ENCODE data around the gene TFF1. TPM values are rescaled to one million over a fixed set of nuclear protein-coding genes. Genes with fewer than 3 reads are reported as not detected.
"Not testable (repeated sequence)": the region's sequence is repeated elsewhere in the genome, so short reads cannot be mapped to it uniquely, and the experiment has no call there.

Gene TFF1
- total RNA-seq, 4 donors from 2014 or later, result not detected

- H3K4me1 ChIP-seq, result no peaks in the 10 kb centered on the region
- 65 to 80% methylated on average over 7 of the region's 7 CpGs for WGBS, 2 donors
- no peak overlapping the region for H3K4me3 ChIP-seq
- H3K27me3 ChIP-seq, result peaks cover 0 to 6% of the 10 kb centered on the region in 2 donors
- DNase-seq (ENCODE audit: low spot score in 2 of 2), result no peak
- no peak overlapping the region for H3K27ac ChIP-seq
- no peak for TF ChIP-seq EP300 (IDR thresholded peaks at IDR 0.05)
- H3K9me3 ChIP-seq, result no peaks in the 10 kb centered on the region
- H3K36me3 ChIP-seq, result no peaks in the 10 kb centered on the region
Measured at GRCh38 chr21:42409366-42409765, 43.0 kb upstream of the TFF1 start.

GRCh38 chr21:42408718-42409117 is 42.4 kb upstream of the TFF1 start:
- 73 to 88% methylated on average over 5 of the region's 5 CpGs for WGBS, 2 donors
- H3K4me1 ChIP-seq; H3K4me3 ChIP-seq; H3K9me3 ChIP-seq; H3K27ac ChIP-seq; DNase-seq (ENCODE audit: low spot score in 2 of 2); H3K27me3 ChIP-seq; H3K36me3 ChIP-seq: not testable (repeated sequence)

- no peak overlapping the region for H3K4me3 ChIP-seq
- no peaks in the 10 kb centered on the region for H3K9me3 ChIP-seq
- H3K27me3 ChIP-seq, result peaks cover 0 to 6% of the 10 kb centered on the region in 2 donors
- no peak overlapping the region for H3K27ac ChIP-seq
- no peak for TF ChIP-seq POLR2A (IDR thresholded peaks at IDR 0.05)
- TF ChIP-seq EP300 (IDR thresholded peaks at IDR 0.05), result no peak
- no peak for TF ChIP-seq CTCF (IDR thresholded peaks at IDR 0.05)
- H3K4me1 ChIP-seq, result no peaks in the 10 kb centered on the region
- WGBS, 2 donors, result 55 to 75% methylated on average over 5 of the region's 5 CpGs
- H3K36me3 ChIP-seq, result no peaks in the 10 kb centered on the region
- no peak for DNase-seq (ENCODE audit: low spot score in 2 of 2)
Measured at GRCh38 chr21:42407476-42407875, 41.1 kb upstream of the TFF1 start.

- H3K27ac ChIP-seq, result peak overlapping the region in 1 of 4 donors; percentile 26
- TF ChIP-seq EP300 (IDR thresholded peaks at IDR 0.05) (no peak), POLR2A (IDR thresholded peaks at IDR 0.05) (no peak), CTCF (IDR thresholded peaks at IDR 0.05) (no peak)
- no peaks in the 10 kb centered on the region for H3K4me1 ChIP-seq
- 85 to 90% methylated on average over 7 of the region's 7 CpGs for WGBS, 2 donors
- peaks cover 0 to 3% (median 0%) of the 10 kb centered on the region in 4 donors for H3K9me3 ChIP-seq
- H3K27me3 ChIP-seq, result peaks cover 0 to 6% of the 10 kb centered on the region in 2 donors
- no peak overlapping the region for H3K4me3 ChIP-seq
- H3K36me3 ChIP-seq, result no peaks in the 10 kb centered on the region
- no peak for DNase-seq (ENCODE audit: low spot score in 2 of 2)
Measured at GRCh38 chr21:42406866-42407265, 40.5 kb upstream of the TFF1 start.

GRCh38 chr21:42406201-42406621 is 39.9 kb upstream of the TFF1 start:
- Histone ChIP-seq H3K4me1 (no peaks in the 10 kb centered on the region), H3K27ac (no peak overlapping the region), H3K9me3 (peaks cover 0 to 10% (median 0%) of the 10 kb centered on the region in 4 donors), H3K36me3 (no peaks in the 10 kb centered on the region), H3K4me3 (peak overlapping the region in 1 of 4 donors; percentile 9), H3K27me3 (peaks cover 0 to 3% of the 10 kb centered on the region in 2 donors)
- TF ChIP-seq EP300 (IDR thresholded peaks at IDR 0.05) (no peak), CTCF (IDR thresholded peaks at IDR 0.05) (no peak), POLR2A (IDR thresholded peaks at IDR 0.05) (no peak)
- WGBS, 2 donors, result 74 to 90% methylated on average over 10 of the region's 10 CpGs
- DNase-seq (ENCODE audit: low spot score in 2 of 2), result no peak

- H3K9me3 ChIP-seq, result peaks cover 0 to 10% (median 0%) of the 10 kb centered on the region in 4 donors
- H3K4me1 ChIP-seq, result no peaks in the 10 kb centered on the region
- no peaks in the 10 kb centered on the region for H3K36me3 ChIP-seq
- no peak overlapping the region for H3K27ac ChIP-seq
- no peaks in the 10 kb centered on the region for H3K27me3 ChIP-seq
- no peak for DNase-seq (ENCODE audit: low spot score in 2 of 2)
- H3K4me3 ChIP-seq, result peak overlapping the region in 1 of 4 donors; percentile 18
- TF ChIP-seq CTCF (IDR thresholded peaks at IDR 0.05), result no peak
- WGBS, 2 donors, result 78 to 81% methylated on average over 22 to 23 of the region's 23 CpGs
Measured at GRCh38 chr21:42405064-42406013, 39.0 kb upstream of the TFF1 start.
